Left colon (tissue), 2 donors: ENCODE data around the gene TRIM77. TPM values are rescaled to one million over a fixed set of nuclear protein-coding genes. Genes with fewer than 3 reads are reported as not detected.
"Not testable (repeated sequence)": the region's sequence is repeated elsewhere in the genome, so short reads cannot be mapped to it uniquely, and the experiment has no call there.

Experiments used
- ATAC-seq: fragments of 200-7000 bp; cut with Tn5 transposase; one replicate; pipeline ENCODE4 v1.9.1; 2020; ENCODE audit warnings: mild to moderate bottlenecking, moderate library complexity
- DNase-seq, 2 donors: peaks; one replicate each; pipeline ENCODE4 v3.0.0-alpha.2; 2020
- intact Hi-C, 2 donors: fragments of 100-400 bp; cut with DNase I in 1 of 2; cut with micrococcal nuclease in 1 of 2; formaldehyde crosslinking; loops; one replicate each; pipeline versions ENCODE4 v1.11.2 to v1.14.0; 2022; cut with DNase I, micrococcal nuclease
- long read RNA-seq: library from polyadenylated mRNA; unstranded; transcript quantifications from one replicate; pipeline ENCODE4 v2.0.0, GENCODE V29; 2021
- total RNA-seq, 2 donors: library from RNA; stranded (reverse); fragmentation: NEBNext Ultra II Directional; extraction: Animal tissue kit (Norgen Biotek cat#: 25700); gene quantifications; one replicate each; pipeline ENCODE4 v1.2.1, GENCODE V29; 2021
- donor health status: DM: no; HTN: no; CAD: no.
- donor health status: DM: yes; HTN: yes; CAD: no.

The TRIM77 gene
- total RNA-seq: not detected
- long read RNA-seq: 0 reads

GRCh38 chr11:89709999-89710398 lies at the start of gene TRIM77:
Gene TRIM77 (plus strand): TSS chr11:89710299. CDS start chr11:89710299, 0 bp downstream.
- ATAC-seq, intact Hi-C loops, DNase-seq: not testable (repeated sequence)

GRCh38 chr11:89667001-89667400 lies 43.1 kb upstream of the TRIM77 start:
- ATAC-seq (peak; percentile 87), DNase-seq (peak in 1 of 2 donors; percentile 20)
- intact Hi-C loops: no loop called here

GRCh38 chr11:89668158-89668557 lies 41.9 kb upstream of the TRIM77 start:
- ATAC-seq, DNase-seq, intact Hi-C loops: not testable (repeated sequence)

- intact Hi-C loops, DNase-seq, ATAC-seq: not testable (repeated sequence)
Observed at GRCh38 chr11:89669586-89669985, 40.5 kb upstream of the TRIM77 start.

GRCh38 chr11:89669993-89670669 lies 40.0 kb upstream of the TRIM77 start:
- DNase-seq, ATAC-seq, intact Hi-C loops: not testable (repeated sequence)

- intact Hi-C loops, DNase-seq, ATAC-seq: not testable (repeated sequence)
Observed at GRCh38 chr11:89672547-89672946, 37.6 kb upstream of the TRIM77 start.

GRCh38 chr11:89673380-89673779 lies 36.7 kb upstream of the TRIM77 start:
- intact Hi-C loops, DNase-seq: not testable (repeated sequence)

GRCh38 chr11:89675383-89675782 lies 34.7 kb upstream of the TRIM77 start:
- ATAC-seq, intact Hi-C loops, DNase-seq: not testable (repeated sequence)

More at GRCh38 chr11:89673380-89673779, 36.7 kb upstream of the TRIM77 start:
- ATAC-seq: not testable (repeated sequence)

- ATAC-seq, DNase-seq, intact Hi-C loops: not testable (repeated sequence)
Observed at GRCh38 chr11:89675948-89676347, 34.2 kb upstream of the TRIM77 start.

- intact Hi-C loops, DNase-seq, ATAC-seq: not testable (repeated sequence)
Observed at GRCh38 chr11:89707080-89707479, 3.0 kb upstream of the TRIM77 start.

- DNase-seq, ATAC-seq, intact Hi-C loops: not testable (repeated sequence)
Observed at GRCh38 chr11:89724866-89725498, 14.9 kb downstream of the TRIM77 start.

- DNase-seq, ATAC-seq, intact Hi-C loops: not testable (repeated sequence)
Observed at GRCh38 chr11:89730215-89730614, 20.1 kb downstream of the TRIM77 start.

GRCh38 chr11:89736566-89736965 lies 26.5 kb downstream of the TRIM77 start:
- intact Hi-C loops: no loop called here
- ATAC-seq (no peak), DNase-seq (no peak)

- no peak for ATAC-seq
- no peak for DNase-seq
- intact Hi-C loops: no loop called here
Observed at GRCh38 chr11:89737116-89737515, 27.0 kb downstream of the TRIM77 start.

- ATAC-seq, intact Hi-C loops, DNase-seq: not testable (repeated sequence)
Observed at GRCh38 chr11:89741406-89741805, 31.3 kb downstream of the TRIM77 start.

- intact Hi-C loops, DNase-seq, ATAC-seq: not testable (repeated sequence)
Observed at GRCh38 chr11:89744158-89744557, 34.1 kb downstream of the TRIM77 start.

GRCh38 chr11:89750822-89751221 lies 40.7 kb downstream of the TRIM77 start:
- DNase-seq, ATAC-seq, intact Hi-C loops: not testable (repeated sequence)
